HG03135 (cell line): ENCODE results near the gene TDO2.

Experiments
- ATAC-seq: cut with Tn5 transposase; IDR thresholded peaks from one replicate; pipeline ENCODE4 v1.9.1; 2021; ENCODE audit warnings: mild to moderate bottlenecking, moderate library complexity; ENCODE audit not compliant: unreplicated experiment

TDO2 gene

GRCh38 chr4:155952501-155952901, 49.0 kb downstream of the TDO2 start:
- ATAC-seq = no peak

- peak; percentile 97 for ATAC-seq
These were observed 49.9 kb downstream of the TDO2 start, which contains the start of gene CTSO for GRCh38 chr4:155953151-155954117. Gene CTSO (minus strand): TSS chr4:155953866. CDS start chr4:155953847, 19 bp downstream.

GRCh38 chr4:155954118-155954685, 50.7 kb downstream of the TDO2 start:
- no peak for ATAC-seq

- no peak for ATAC-seq
These were observed 51.4 kb downstream of the TDO2 start for GRCh38 chr4:155954939-155955338.

- ATAC-seq = no peak
These were observed 53.0 kb downstream of the TDO2 start for GRCh38 chr4:155956461-155956860.

GRCh38 chr4:155959417-155959816, 55.9 kb downstream of the TDO2 start:
- no peak for ATAC-seq

GRCh38 chr4:155960522-155960921, 57.0 kb downstream of the TDO2 start:
- ATAC-seq = no peak

GRCh38 chr4:155961575-155961974, 58.1 kb downstream of the TDO2 start:
- ATAC-seq = no peak

- ATAC-seq = no peak
These were observed 59.3 kb downstream of the TDO2 start for GRCh38 chr4:155962767-155963166.

- no peak for ATAC-seq
These were observed 60.8 kb downstream of the TDO2 start for GRCh38 chr4:155964016-155964891.

GRCh38 chr4:155966171-155966570, 62.7 kb downstream of the TDO2 start:
- no peak for ATAC-seq

GRCh38 chr4:155966731-155967395, 63.4 kb downstream of the TDO2 start:
- no peak for ATAC-seq
